HG02571 (cell line): ENCODE measurements around the gene CDC14A.
"Not testable (repeated sequence)": the region's sequence is repeated elsewhere in the genome, so short reads cannot be mapped to it uniquely, and the experiment has no call there.

Experiments used
- ATAC-seq: cut with Tn5 transposase; IDR thresholded peaks from one replicate; pipeline ENCODE4 v1.9.1; 2021; ENCODE audit warnings: mild to moderate bottlenecking, moderate library complexity; ENCODE audit not compliant: unreplicated experiment

CDC14A gene

GRCh38 chr1:100352267-100353070 is at the start of gene CDC14A:
CDC14A (plus strand) TSS chr1:100352506; CDS start chr1:100352955, 449 bp downstream.
- ATAC-seq: peak; percentile 58

DNA sequence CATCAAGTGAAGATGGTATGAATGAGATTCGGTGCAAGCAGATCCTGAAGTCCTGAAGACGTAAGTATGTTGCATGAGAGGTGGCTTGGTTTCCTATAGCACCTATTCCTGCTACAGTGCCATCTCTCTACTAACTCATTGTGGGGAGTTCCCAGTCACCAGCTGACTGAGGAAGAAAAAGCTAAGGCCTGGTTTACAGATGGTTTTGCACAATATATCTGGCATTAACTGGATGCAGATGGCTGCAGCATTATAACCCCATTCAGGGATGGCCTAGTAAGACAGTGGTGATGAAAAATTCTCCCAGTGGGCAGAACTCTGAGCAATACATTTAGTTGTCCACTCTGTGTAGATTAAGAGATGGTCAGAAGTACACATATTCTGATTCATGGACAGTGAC is 49.6 kb upstream of the CDC14A start:
- ATAC-seq: no peak

DNA sequence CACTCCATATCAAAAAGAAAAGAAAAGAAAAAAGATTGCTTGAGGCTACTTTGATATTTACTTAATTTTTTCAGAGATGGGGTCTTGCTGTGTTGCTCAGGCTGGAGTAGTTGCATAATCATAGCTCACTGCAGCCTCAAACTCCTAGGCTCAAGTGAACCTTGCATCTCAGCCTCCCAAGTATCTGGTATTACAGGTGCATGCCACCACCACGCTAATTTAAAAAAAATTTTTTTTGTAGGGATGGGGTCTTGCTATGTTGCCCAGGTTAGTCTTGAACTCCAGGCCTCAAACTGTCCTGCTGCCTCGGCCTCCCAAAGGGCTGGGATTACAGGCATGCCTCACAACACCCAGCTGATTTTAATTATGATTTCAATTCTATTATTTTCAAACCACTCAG is 48.1 kb upstream of the CDC14A start:
- no peak for ATAC-seq

DNA sequence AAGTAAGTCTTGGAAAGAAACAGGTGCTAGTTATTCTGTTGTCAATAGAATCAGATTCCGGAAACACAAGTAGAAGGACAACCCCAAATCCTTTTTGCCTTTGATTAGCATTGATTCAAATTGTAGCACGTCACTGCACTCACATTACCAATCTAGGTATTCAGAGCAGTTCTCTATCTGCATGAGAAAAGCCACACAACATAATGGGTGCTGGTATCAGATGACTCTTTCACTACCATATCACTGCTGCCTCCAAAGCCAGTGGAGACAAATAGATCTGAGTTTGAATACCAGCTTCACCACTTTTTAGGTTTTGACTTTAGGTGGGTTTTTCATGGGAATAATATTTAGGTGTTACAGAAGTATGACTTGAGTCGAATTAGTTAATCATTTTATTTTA is 47.4 kb upstream of the CDC14A start:
- ATAC-seq: no peak

- ATAC-seq: no peak
Observed at GRCh38 chr1:100305954-100306353, 46.4 kb upstream of the CDC14A start.

DNA sequence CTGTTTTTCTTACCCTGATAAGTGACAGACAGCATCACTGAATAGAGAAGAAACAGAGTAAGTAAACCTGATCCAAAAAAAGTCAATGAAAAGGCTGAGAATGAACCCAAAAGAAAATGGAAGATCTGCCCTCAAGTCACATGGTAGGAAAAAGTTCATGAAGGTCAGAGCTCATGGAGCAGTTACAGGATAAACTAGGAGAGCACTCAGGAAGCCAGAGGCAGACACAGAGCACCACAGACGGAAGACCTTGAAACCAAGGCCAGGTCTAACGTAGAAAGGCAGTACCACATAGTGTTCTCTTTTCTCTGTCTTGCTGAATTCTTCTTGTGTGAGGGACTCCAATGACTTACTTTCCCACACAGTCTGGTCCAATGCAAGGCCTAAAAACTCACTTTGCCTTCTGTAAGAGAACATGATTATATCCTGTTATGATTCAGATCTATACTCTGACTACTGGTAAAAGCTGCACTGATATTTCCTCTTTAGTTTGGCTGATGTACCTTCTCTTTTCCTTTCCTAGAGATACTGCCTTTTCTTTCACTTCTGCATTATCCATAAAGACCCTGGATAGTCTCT is 45.5 kb upstream of the CDC14A start:
- no peak for ATAC-seq

DNA sequence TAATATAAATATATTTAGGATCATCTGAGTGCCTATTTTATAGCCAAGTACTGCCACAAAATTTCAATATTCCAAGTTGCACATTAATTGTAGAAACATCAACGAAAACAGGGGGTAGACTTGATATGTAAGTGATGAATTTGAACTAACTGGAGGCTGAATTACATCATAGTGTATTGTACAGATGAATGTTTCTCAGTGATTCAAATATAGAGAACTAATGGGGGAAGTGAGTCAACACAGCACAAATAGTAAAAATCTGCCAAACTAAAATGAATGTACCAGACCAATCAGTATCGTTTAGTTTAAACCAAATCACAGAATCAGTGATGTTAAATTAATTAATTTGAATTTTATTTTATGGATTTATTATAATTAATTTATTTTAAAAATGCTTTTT is 43.5 kb upstream of the CDC14A start:
- no peak for ATAC-seq

- no peak for ATAC-seq
Observed at GRCh38 chr1:100309863-100310262, 42.4 kb upstream of the CDC14A start.

GRCh38 chr1:100313382-100313781 is 38.9 kb upstream of the CDC14A start:
- no peak for ATAC-seq

DNA sequence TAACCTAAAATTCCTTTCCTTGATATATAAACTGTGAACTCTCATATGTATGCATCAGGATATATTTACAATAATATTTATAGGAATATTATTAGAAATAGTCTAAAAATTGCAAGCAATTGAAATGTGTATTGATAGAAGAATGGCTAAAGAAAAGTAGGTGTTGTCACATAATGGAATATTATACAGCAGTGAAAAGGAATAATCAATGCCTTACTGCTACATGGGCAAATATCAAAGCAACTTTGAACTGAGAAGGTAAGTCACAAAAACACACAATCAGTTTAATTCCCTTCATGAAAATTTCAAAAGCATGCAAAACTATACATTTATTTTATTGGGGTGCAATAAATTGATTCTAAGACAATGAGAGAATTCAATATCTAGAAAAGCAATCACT is 35.7 kb upstream of the CDC14A start:
- ATAC-seq: no peak

GRCh38 chr1:100320311-100321099 is 31.8 kb upstream of the CDC14A start:
- no peak for ATAC-seq

DNA sequence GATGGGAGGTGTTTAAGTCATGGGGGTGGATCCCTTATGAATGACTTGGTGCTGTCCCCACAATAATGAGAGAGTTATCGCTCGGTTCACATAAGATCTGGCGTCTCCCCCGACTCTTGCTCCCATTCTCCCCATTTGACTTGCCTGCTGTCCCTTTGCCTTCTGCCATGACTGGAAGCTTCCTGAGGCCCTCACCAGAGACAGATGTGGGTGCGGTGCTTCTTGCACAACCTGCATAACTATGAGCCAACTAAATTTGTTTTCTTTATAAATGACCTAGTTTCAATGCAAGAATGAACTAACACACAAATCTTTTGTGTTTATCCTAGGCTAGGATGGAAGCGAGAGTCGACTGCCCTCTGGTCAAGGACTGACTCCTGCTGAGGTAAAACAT is 31.2 kb upstream of the CDC14A start:
- ATAC-seq: no peak

- ATAC-seq: no peak
Observed at GRCh38 chr1:100321506-100321905, 30.8 kb upstream of the CDC14A start.

DNA sequence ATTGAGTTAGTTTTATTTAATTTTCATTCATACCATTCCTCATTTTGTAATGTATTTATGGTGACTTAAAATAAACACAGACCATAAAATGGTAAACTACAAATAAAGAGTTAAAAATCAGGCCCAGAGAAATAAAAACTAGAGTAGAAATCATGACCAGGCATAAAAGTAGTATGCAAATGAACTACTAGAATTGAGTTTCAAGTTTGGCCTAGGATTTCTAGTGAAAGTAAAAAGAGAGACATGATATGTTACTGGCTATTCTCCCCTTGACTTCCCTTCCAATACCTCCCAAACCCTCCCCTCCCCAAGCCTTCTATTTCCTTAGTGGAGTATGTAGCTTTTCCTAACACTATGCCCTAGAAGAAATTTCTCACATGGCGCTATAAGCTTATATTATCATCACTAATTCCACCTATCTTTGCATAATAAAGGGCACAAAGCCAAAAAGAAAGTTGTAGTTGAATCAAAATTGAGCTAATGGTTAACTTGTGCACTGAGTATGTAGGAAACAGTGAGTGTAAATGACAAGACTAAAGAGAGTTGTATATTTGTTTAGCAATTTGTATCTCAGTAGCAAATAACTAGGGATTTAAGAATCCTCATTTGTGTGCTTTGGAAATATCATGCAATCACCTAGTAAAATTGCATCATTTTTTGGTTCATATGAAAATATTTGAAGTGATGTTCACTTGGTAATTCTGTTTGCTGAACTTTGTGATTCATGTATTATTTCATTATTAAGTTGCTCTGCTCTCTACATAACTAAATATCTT is 29.7 kb upstream of the CDC14A start:
- no peak for ATAC-seq

DNA sequence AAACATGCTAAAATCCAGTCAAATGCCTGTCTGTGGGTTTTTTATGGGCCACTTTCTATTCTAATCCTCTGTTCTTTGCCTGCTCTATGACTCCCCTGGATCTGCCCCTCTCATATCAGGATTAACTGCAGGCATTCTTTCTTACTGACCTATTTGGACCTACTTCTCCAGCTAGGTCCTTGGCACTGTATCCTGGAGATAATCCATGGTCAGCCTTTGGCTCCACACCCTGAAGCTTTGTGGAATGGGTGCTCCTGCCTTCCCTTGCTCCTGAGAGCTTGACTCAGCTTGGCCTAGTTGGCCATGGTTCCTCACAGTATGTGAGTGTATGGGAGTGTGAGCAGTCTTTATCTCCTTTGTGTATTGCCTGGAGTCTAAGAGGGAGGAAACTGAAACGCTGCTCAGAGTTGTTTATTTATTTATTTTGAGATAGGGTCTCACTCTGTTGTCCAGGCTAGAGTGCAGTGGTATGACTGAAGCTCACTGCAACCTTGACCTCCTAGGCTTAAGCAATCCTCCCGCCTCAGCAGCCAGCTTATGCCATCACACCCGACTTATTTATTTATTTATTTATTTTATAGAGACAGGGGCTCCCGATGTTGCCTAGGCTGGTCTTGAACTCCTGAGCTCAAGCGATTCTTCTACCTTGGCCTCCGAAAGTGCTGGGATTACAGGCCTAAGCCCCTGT is 28.7 kb upstream of the CDC14A start:
- no peak for ATAC-seq

DNA sequence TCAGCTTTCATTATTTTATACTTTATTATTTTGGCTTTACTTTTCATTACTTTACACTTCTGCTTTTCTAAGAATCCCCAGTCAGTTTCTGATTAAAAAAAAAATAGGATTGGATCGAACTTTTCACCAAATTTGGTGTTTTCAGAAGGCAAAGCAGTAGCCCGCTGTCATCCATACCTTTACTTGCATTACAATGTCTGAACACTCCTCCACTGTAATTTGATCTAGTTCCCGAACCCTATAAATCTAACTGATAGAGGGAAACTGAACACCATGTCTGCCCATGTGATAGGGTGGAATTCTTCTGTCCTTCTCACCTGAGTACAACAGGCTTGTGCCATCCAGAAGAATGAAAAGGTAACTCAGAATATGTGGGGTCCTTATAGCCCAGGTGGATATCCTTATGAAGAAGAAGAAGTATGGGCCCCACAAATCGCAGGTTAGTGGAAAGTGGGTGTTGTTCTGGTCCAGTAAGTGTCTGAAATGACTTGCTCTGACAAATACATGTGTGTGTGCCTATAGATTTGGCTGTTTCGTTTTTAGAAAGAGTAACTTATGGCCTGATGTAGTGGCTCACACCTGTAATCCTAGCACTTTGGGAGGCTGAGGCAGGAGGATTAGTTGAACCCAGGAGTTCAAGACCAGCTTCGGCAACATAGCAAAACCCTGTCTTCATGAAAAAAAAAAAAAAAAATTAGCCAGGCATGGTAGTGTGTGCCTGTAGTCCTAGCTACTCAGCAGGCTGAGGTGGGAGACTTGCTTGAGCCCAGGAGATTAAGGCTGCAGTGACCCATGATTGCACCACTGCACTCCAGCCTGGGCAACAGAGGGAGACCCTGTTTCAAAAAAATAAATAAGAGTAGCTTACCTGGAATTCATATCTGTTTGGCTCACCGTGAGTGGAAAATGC is 26.6 kb upstream of the CDC14A start:
- no peak for ATAC-seq

GRCh38 chr1:100326325-100326670 is 26.0 kb upstream of the CDC14A start:
- not testable (repeated sequence) for ATAC-seq

DNA sequence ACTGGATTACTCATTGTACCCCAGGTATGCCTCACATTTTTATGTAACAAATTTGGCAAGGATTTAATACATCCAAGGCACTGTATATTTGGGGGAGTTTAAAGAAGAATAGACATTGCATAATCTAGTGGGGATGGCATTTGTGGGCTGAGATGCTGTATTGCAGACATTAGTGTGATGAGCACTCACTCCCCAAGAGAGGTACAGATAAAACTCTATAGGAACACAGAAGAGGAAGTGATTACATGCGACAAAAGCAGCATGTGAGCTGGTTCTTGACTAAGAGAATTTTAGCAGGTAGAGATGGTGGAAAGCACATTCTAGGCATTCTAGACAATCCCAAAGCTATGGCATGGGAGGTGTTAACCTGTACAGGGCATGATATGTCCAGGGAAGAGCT is 24.2 kb upstream of the CDC14A start:
- ATAC-seq: no peak

GRCh38 chr1:100331146-100331545 is 21.2 kb upstream of the CDC14A start:
- not testable (repeated sequence) for ATAC-seq

GRCh38 chr1:100332331-100332730 is 20.0 kb upstream of the CDC14A start:
- no peak for ATAC-seq
